ENCODE measurements around the gene KCNAB2.

DNA sequence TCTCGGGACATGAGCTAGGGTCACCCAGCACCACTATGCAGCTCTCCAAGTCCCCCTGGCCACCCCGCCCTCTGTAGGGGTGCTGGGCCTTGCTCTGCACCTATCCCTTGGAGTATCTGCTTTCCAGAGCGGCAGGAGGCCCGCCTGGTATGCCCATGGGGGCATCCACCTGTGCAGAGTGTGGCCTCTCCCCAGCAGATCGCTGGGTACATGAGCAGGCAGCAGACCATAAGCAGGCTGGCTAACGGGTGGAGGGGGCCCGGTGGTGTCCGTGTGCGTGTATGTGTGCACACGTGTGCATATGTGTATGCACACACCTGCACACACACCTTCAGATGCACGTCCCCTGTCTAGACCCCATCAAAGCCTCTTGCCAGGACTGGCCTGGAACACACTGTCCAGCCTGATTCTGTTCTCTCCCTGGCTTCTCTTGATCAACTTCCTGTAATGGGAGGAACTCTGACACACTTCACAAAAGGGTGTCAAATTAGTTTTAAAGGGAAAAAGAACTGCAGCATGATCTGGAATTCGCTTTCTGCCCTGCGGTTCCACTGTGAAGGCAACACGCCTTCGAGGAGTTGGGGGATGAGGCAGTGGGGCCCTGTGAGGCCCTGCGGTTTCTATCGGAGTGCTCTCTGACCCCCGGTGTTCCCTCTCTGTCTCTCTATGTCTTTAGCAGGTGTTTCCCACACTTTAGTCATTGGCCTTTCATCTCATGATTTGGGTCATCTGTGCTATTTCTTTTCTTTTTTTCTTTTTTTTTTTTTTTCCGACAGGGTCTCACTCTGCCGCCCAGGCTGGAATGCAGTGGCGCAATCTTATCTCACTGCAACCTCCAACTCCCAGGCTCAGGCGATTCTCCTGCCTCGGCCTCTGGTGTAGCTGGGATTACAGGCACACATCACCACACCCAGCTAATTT is 36.3 kb upstream of the KCNAB2 start:
- TF ChIP-seq YY1 (IDR thresholded peaks at IDR 0.05; ENCODE audit: insufficient read depth, insufficient read length) = no peak
- no peak for TF ChIP-seq ZNF274 (IDR thresholded peaks at IDR 0.05; ENCODE audit: low read depth, low read length)
